Measurements from ENCODE around the gene DCAF10. TPM values are rescaled to one million over a fixed set of nuclear protein-coding genes. Genes with fewer than 3 reads are reported as not detected.
"Not testable (repeated sequence)": the region's sequence is repeated elsewhere in the genome, so short reads cannot be mapped to it uniquely, and the experiment has no call there.

The DCAF10 gene
- polyA plus RNA-seq (ENCODE audit: insufficient read length in 3 of 3) = 10 to 100 TPM; 31.9 to 36.9 (median 32.2) TPM
- long read RNA-seq, donor 1, partial matches to known transcripts = 0 of 1 reads
- long read RNA-seq, donor 1, other reads (novel, unspliced or antisense) = 0 of 1 reads
- long read RNA-seq, donor 2, partial matches to known transcripts = 0 of 2 reads
- long read RNA-seq, donor 2, other reads (novel, unspliced or antisense) = 0 of 2 reads
- long read RNA-seq, donor 3, partial matches to known transcripts = 0 of 1 reads
- long read RNA-seq, donor 3, other reads (novel, unspliced or antisense) = 0 of 1 reads
- long read RNA-seq, donor 4, partial matches to known transcripts = 0 of 20 reads
- long read RNA-seq, donor 4, other reads (novel, unspliced or antisense) = 18 of 20 reads
- long read RNA-seq, donor 5 = 0 reads
- long read RNA-seq, donor 6, partial matches to known transcripts = 0 of 1 reads
- long read RNA-seq, donor 6, other reads (novel, unspliced or antisense) = 0 of 1 reads
- long read RNA-seq, donor 7, partial matches to known transcripts = 0 of 4 reads
- long read RNA-seq, donor 7, other reads (novel, unspliced or antisense) = 0 of 4 reads
- long read RNA-seq, donor 8, partial matches to known transcripts = 0 of 2 reads
- long read RNA-seq, donor 8, other reads (novel, unspliced or antisense) = 0 of 2 reads
- long read RNA-seq, donor 9 = 0 reads
- long read RNA-seq, donor 10 = 0 reads
- long read RNA-seq, donor 11, partial matches to known transcripts = 0 of 2 reads
- long read RNA-seq, donor 11, other reads (novel, unspliced or antisense) = 0 of 2 reads
- long read RNA-seq, donor 12 = 0 reads
- long read RNA-seq, donor 13 = 0 reads
- long read RNA-seq, donor 14, partial matches to known transcripts = 0 of 2 reads
- long read RNA-seq, donor 14, other reads (novel, unspliced or antisense) = 0 of 2 reads
- long read RNA-seq, donor 15, partial matches to known transcripts = 0 of 1 reads
- long read RNA-seq, donor 15, other reads (novel, unspliced or antisense) = 0 of 1 reads
- long read RNA-seq, donor 16, transcript DCAF10-202 (7 exons, 3,862 nt) = major isoform, 10 of 11 reads
- long read RNA-seq, donor 16, partial matches to known transcripts = 0 of 11 reads
- long read RNA-seq, donor 16, other reads (novel, unspliced or antisense) = 0 of 11 reads

DNA sequence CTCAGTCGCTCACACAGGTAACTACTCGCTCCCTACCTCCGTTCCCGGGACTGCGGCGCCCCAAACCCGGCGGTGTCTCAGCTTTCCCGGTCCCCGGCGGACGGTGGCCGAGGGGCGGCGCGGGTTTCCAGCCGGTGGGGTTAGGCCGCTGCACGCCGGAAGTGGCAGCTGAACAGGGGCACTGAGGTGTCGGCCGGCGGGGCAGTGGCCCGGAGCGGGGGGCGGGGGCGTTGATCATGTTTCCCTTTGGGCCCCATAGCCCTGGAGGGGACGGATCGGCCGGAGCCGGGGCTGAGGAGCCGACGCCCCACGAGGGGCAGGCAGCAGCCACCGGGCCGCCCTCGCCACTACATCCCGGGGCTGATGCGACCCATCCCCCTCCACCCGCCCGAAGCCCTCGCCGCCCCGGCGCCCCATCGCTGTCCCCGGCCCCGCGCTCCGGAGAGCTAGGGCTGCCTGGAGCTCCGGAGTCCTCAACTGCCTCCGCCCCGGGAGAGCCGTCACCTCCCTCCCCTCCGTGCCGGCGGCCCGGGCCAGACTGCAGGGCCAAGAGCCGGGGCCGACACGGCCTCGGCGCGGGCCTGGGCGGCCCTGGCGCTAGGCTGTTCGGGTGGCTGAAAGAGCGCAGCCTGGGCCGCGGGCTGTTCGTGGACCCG lies at the start of gene DCAF10:
Gene DCAF10 (plus strand): TSS at position 167 of the 656 bp plus-strand sequence. CDS start 70 bp downstream, at position 237.
- DNase-seq (ENCODE audit: extremely low read depth in 1 of 11, low read depth in 9 of 11, low spot score in 4 of 11) = peak; percentile 57 to 86 (median 82)

- no peak for DNase-seq (ENCODE audit: extremely low read depth in 1 of 11, low read depth in 9 of 11, low spot score in 4 of 11)
Observed at GRCh38 chr9:37751186-37751585, 49.4 kb upstream of the DCAF10 start.

DNA sequence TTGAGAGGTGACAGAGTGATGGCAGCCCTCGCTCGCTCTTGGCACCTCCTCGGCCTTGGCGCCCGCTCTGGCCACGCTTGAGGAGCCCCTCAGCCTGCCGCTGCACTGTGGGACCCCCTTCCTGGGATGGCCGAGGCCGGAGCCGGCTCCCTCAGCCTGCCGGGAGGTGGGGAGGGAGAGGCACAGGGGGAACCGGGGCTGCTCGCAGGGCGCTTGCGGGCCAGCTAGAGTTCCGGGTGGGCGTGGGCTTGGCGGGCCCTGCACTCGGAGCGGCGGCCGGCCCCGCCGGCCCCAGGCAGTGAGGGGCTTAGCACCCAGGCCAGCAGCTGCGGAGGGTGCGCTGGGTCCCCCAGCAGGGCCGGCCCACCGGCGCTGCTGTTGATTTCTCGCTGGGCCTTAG lies 48.9 kb upstream of the DCAF10 start:
- not testable (repeated sequence) for DNase-seq (ENCODE audit: extremely low read depth in 1 of 11, low read depth in 9 of 11, low spot score in 4 of 11)

GRCh38 chr9:37752112-37752511 lies 48.5 kb upstream of the DCAF10 start:
- DNase-seq (ENCODE audit: extremely low read depth in 1 of 11, low read depth in 9 of 11, low spot score in 4 of 11) = not testable (repeated sequence)

- no peak for DNase-seq (ENCODE audit: extremely low read depth in 1 of 11, low read depth in 9 of 11, low spot score in 4 of 11)
Observed at GRCh38 chr9:37752642-37753488, 47.7 kb upstream of the DCAF10 start.

- DNase-seq (ENCODE audit: extremely low read depth in 1 of 11, low read depth in 9 of 11, low spot score in 4 of 11) = peak; percentile 46 to 78 (median 69)
Observed at GRCh38 chr9:37753489-37754190, 47.0 kb upstream of the DCAF10 start, which contains the start of gene TRMT10B. TRMT10B (plus strand) TSS chr9:37753805; CDS start chr9:37761932, 8,127 bp downstream.

DNA sequence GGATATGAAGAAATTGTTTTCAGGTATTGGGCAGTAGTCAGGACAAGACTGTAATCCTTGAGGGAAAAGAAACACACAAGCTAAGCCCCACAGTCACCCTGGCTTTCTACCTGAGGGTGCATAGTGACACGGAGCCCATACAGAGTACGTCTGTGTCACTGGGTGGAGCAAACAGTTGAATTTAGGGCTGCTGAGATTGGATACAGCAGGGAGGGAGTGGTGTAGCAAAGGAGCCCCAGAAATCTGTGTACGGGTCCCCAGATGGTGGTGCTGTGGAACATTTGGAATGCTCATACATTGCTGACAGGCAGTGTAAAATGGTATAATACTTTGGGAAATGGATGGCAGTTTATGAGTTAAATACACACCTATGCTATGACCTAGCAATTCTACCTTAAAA lies 41.9 kb upstream of the DCAF10 start:
- DNase-seq (ENCODE audit: extremely low read depth in 1 of 11, low read depth in 9 of 11, low spot score in 4 of 11) = no peak

DNA sequence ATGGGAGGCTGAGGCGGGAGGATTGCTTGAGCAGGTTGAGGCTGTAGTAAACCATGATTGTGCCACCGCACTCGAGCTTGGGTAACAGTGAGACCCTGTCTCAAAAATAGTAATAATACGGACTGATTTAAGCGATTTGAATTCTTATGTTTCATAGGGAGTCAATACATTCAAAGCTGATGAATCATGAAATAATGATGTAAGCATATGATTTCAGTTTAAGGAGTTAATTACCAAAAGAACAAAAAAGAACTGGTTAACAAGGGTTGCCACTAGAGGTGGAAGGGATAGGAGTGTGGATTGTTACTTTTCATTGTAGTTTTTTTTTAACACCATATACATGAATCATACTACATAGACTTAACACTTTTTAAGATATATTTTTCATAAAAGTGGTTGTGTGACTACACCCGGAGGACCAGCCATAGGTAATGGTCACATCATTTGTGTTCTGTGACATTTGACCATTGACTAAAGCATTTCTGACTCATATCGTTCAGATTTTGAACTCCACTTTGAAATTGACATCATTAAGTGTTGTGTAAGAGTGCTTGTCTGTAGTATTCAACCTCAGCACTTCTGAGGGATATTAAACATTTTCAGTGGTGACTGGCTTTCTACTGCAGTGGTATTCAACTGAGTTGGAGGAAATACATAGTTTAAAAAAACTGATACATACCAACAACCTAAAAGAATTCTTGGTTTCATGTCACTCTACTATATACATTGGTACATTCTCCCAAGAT lies 40.0 kb upstream of the DCAF10 start:
- no peak for DNase-seq (ENCODE audit: extremely low read depth in 1 of 11, low read depth in 9 of 11, low spot score in 4 of 11)

GRCh38 chr9:37761511-37761910 lies 39.1 kb upstream of the DCAF10 start:
- no peak for DNase-seq (ENCODE audit: extremely low read depth in 1 of 11, low read depth in 9 of 11, low spot score in 4 of 11)

DNA sequence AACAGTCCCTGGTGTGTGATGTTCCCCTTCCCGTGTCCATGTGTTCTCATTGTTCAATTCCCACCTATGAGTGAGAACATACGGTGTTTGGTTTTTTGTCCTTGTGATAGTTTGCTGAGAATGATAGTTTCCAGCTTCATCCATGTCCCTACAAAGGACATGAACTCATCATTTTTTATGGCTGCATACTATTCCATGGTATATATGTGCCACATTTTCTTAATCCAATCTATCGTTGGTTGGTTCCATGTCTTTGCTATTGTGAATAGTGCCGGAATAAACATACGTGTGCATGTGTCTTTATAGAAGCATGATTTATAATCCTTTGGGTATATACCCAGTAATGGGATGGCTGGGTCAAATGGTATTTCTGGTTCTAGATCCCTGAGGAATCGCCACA lies 35.3 kb upstream of the DCAF10 start:
- not testable (repeated sequence) for DNase-seq (ENCODE audit: extremely low read depth in 1 of 11, low read depth in 9 of 11, low spot score in 4 of 11)

DNA sequence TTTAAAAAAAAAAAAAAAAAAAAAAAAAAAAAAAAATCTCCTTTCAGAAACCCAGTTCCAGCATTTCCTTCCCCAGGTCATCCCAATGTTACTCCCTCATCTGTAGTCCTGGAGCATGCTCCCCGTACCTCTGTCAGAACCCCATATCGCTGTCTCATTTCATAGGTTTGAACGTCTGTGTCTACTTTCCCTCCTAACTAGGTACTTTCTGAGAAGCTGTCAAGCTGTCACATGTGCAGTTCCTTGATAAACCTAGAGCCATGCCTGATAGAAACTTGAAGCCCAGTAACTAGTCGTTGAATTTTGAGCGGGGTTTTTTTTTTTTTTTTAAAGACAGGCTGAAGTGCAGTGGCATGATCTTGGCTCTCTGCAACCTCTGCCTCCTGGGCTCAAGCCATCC lies 31.3 kb upstream of the DCAF10 start:
- no peak for DNase-seq (ENCODE audit: extremely low read depth in 1 of 11, low read depth in 9 of 11, low spot score in 4 of 11)

- no peak for DNase-seq (ENCODE audit: extremely low read depth in 1 of 11, low read depth in 9 of 11, low spot score in 4 of 11)
Observed at GRCh38 chr9:37769995-37770394, 30.6 kb upstream of the DCAF10 start.

DNA sequence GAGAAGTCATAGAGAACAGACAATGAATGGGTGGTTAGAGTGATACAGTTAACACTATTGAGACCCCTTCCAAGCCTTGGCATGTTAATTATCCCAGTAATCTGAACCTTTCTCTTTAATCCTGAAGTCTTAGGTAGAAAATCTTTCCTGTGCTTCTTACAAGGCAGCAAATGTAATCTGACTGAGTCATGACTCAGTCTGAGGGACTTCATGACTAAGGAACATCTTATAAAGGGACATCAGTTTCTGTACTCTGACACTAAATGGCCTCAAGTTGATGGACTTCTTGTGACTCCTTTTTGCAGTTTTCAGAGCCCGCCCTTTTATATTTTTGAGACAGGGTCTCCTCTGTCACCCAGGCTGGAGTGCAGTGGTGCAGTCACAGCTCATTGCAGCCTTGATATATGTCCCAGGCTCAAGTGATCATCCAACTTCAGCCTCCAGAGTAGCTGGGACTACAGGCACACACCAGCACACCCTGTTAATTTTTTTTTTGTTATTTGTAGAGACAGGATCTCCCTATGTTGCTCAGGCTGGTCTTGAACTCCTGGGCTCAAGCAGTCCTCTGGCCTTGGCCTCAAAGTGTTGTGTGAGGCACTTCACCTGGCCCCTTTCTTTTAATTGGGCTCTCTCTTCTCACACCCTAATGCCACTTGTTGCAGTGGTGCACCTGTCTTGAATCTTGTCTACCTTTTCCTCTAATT lies 25.2 kb upstream of the DCAF10 start:
- DNase-seq (ENCODE audit: extremely low read depth in 1 of 11, low read depth in 9 of 11, low spot score in 4 of 11) = no peak

- DNase-seq (ENCODE audit: extremely low read depth in 1 of 11, low read depth in 9 of 11, low spot score in 4 of 11) = no peak
Observed at GRCh38 chr9:37776328-37776727, 24.3 kb upstream of the DCAF10 start.

- no peak for DNase-seq (ENCODE audit: extremely low read depth in 1 of 11, low read depth in 9 of 11, low spot score in 4 of 11)
Observed at GRCh38 chr9:37778534-37778933, 22.1 kb upstream of the DCAF10 start.

DNA sequence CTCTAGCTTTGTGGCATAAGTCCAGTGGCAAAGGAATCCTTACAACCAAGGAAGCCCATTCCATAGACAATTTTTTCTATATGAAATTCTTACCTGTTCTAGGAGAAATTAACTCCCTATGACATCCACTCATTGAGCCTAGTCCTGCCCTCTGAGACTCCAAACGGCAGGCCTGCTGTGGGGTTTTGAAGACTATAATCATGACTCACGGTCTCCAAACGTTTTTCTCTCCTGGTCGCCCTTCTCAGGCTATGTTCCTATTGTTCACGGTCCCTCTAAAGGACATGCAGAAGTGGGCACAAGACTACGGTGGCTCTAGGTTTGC lies 16.3 kb upstream of the DCAF10 start:
- DNase-seq (ENCODE audit: extremely low read depth in 1 of 11, low read depth in 9 of 11, low spot score in 4 of 11) = no peak
